DND-41 (cell line): ENCODE data around the gene IAH1.

Experiments
- ATAC-seq: fragments of 200-7000 bp; cut with Tn5 transposase; 3 replicates; pipeline ENCODE4 v1.9.1; 2021; ENCODE audit warnings: low read depth; ENCODE audit not compliant: insufficient read depth
- DNase-seq: peaks from one replicate; pipeline ENCODE4 v3.0.0-alpha.2; 2020
- H2AFZ ChIP-seq: 2 replicates; pipeline ENCODE4 v1.6.0; 2012; ENCODE audit warnings: low read depth, low read length
- H3K27ac ChIP-seq: 2 replicates; pipeline ENCODE4 v1.5.1; 2012; ENCODE audit warnings: low read length, inconsistent platforms
- H3K27me3 ChIP-seq: fragments of 200-600 bp; sonication (generic); 2 replicates; pipeline ENCODE4 v1.6.0; 2012; ENCODE audit warnings: low read length, mild to moderate bottlenecking, inconsistent platforms; ENCODE audit not compliant: insufficient read depth, poor library complexity
- H3K36me3 ChIP-seq: 2 replicates; pipeline ENCODE4 v1.5.1; 2012; ENCODE audit warnings: low read length, inconsistent platforms; ENCODE audit not compliant: insufficient read depth
- H3K4me1 ChIP-seq: 2 replicates; pipeline ENCODE4 v1.5.1; 2012; ENCODE audit warnings: mild to moderate bottlenecking, low read length; ENCODE audit not compliant: insufficient read depth
- H3K4me2 ChIP-seq: 2 replicates; pipeline ENCODE4 v1.6.0; 2012; ENCODE audit warnings: mild to moderate bottlenecking, moderate library complexity, low read length, inconsistent platforms; ENCODE audit not compliant: insufficient read depth
- H3K4me3 ChIP-seq, 2 experiments: fragments of 200-600 bp in 1 of 2; shearing (Covaris generic) in 1 of 2; 2 replicates each; pipeline ENCODE4 v1.5.1; 2012 to 2016; ENCODE audit warnings: inconsistent platforms in 2 of 2, low read length in 2 of 2, mild to moderate bottlenecking in 2 of 2, low read depth in 1 of 2, moderate library complexity in 1 of 2
- H3K79me2 ChIP-seq: 2 replicates; pipeline ENCODE4 v1.6.0; 2012; ENCODE audit warnings: low read length, inconsistent platforms; ENCODE audit not compliant: insufficient read depth
- H3K9ac ChIP-seq: 2 replicates; pipeline ENCODE4 v1.6.0; 2012; ENCODE audit warnings: low read depth, mild to moderate bottlenecking, inconsistent platforms, low read length, moderate library complexity
- H3K9me3 ChIP-seq: 2 replicates; pipeline ENCODE4 v1.5.1; 2012; ENCODE audit warnings: low read length, moderate library complexity, mild to moderate bottlenecking, inconsistent platforms; ENCODE audit not compliant: insufficient read depth, severe bottlenecking
- H4K20me1 ChIP-seq: 2 replicates; pipeline ENCODE4 v1.6.0; 2012; ENCODE audit warnings: low read length; ENCODE audit not compliant: insufficient read depth
- CTCF ChIP-seq: IDR thresholded peaks from 2 replicates; pipeline ENCODE4 v1.5.1; 2012; ENCODE audit warnings: borderline replicate concordance, low read length, moderate library complexity, mild to moderate bottlenecking; ENCODE audit not compliant: poor library complexity, severe bottlenecking; ENCODE audit errors: extremely low read depth
- EZH2 ChIP-seq: IDR thresholded peaks from 3 replicates; pipeline ENCODE4 v1.6.1; 2012; ENCODE audit warnings: borderline replicate concordance, low read depth, mild to moderate bottlenecking, moderate library complexity, low read length, inconsistent platforms; ENCODE audit not compliant: severe bottlenecking

The IAH1 gene

GRCh38 chr2:9462886-9463697, 11.3 kb upstream of the IAH1 start:
- Histone ChIP-seq H3K27me3 (no peaks in the 10 kb centered on the region), H3K9me3 (no peaks in the 10 kb centered on the region), H3K79me2 (no peaks in the 10 kb centered on the region), H4K20me1 (no peaks in the 10 kb centered on the region), H3K27ac (no peak overlapping the region), H3K36me3 (peaks cover 77% of the 10 kb centered on the region), H2AFZ (no peak overlapping the region), H3K4me2 (no peak overlapping the region), H3K4me3 (no peak overlapping the region), H3K4me1 (no peaks in the 10 kb centered on the region), H3K9ac (no peak overlapping the region)
- TF ChIP-seq EZH2 (no peak), CTCF (no peak)
- ATAC-seq (no peak), DNase-seq (no peak)

GRCh38 chr2:9463698-9464034, 10.7 kb upstream of the IAH1 start:
- no peak for DNase-seq
- peak; percentile 62; the same call in 2 of the 3 replicates for ATAC-seq
- Histone ChIP-seq H3K4me1 (no peaks in the 10 kb centered on the region), H3K4me2 (no peak overlapping the region), H3K9me3 (no peaks in the 10 kb centered on the region), H2AFZ (no peak overlapping the region), H3K4me3 (no peak overlapping the region), H4K20me1 (no peaks in the 10 kb centered on the region), H3K27me3 (no peaks in the 10 kb centered on the region), H3K9ac (no peak overlapping the region), H3K79me2 (no peaks in the 10 kb centered on the region), H3K27ac (no peak overlapping the region), H3K36me3 (peaks cover 74% of the 10 kb centered on the region)
- TF ChIP-seq CTCF = no peak
- TF ChIP-seq EZH2 = no peak

- ATAC-seq (no peak), DNase-seq (no peak)
- Histone ChIP-seq H3K27ac (no peak overlapping the region), H3K9ac (no peak overlapping the region), H3K4me3 (no peak overlapping the region), H3K27me3 (no peaks in the 10 kb centered on the region), H3K4me2 (no peak overlapping the region), H2AFZ (no peak overlapping the region), H3K4me1 (no peaks in the 10 kb centered on the region), H3K9me3 (no peaks in the 10 kb centered on the region), H3K79me2 (no peaks in the 10 kb centered on the region), H4K20me1 (no peaks in the 10 kb centered on the region), H3K36me3 (peaks cover 73% of the 10 kb centered on the region)
- TF ChIP-seq EZH2 (no peak), CTCF (no peak)
Observed at GRCh38 chr2:9465170-9465569, 9.2 kb upstream of the IAH1 start.
